ENCODE results near the gene FARP2.
"Not testable (repeated sequence)": the region's sequence is repeated elsewhere in the genome, so short reads cannot be mapped to it uniquely, and the experiment has no call there.

Gene FARP2, protein sequence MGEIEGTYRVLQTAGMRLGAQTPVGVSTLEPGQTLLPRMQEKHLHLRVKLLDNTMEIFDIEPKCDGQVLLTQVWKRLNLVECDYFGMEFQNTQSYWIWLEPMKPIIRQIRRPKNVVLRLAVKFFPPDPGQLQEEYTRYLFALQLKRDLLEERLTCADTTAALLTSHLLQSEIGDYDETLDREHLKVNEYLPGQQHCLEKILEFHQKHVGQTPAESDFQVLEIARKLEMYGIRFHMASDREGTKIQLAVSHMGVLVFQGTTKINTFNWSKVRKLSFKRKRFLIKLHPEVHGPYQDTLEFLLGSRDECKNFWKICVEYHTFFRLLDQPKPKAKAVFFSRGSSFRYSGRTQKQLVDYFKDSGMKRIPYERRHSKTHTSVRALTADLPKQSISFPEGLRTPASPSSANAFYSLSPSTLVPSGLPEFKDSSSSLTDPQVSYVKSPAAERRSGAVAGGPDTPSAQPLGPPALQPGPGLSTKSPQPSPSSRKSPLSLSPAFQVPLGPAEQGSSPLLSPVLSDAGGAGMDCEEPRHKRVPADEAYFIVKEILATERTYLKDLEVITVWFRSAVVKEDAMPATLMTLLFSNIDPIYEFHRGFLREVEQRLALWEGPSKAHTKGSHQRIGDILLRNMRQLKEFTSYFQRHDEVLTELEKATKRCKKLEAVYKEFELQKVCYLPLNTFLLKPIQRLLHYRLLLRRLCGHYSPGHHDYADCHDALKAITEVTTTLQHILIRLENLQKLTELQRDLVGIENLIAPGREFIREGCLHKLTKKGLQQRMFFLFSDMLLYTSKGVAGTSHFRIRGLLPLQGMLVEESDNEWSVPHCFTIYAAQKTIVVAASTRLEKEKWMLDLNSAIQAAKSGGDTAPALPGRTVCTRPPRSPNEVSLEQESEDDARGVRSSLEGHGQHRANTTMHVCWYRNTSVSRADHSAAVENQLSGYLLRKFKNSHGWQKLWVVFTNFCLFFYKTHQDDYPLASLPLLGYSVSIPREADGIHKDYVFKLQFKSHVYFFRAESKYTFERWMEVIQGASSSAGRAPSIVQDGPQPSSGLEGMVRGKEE

DNA sequence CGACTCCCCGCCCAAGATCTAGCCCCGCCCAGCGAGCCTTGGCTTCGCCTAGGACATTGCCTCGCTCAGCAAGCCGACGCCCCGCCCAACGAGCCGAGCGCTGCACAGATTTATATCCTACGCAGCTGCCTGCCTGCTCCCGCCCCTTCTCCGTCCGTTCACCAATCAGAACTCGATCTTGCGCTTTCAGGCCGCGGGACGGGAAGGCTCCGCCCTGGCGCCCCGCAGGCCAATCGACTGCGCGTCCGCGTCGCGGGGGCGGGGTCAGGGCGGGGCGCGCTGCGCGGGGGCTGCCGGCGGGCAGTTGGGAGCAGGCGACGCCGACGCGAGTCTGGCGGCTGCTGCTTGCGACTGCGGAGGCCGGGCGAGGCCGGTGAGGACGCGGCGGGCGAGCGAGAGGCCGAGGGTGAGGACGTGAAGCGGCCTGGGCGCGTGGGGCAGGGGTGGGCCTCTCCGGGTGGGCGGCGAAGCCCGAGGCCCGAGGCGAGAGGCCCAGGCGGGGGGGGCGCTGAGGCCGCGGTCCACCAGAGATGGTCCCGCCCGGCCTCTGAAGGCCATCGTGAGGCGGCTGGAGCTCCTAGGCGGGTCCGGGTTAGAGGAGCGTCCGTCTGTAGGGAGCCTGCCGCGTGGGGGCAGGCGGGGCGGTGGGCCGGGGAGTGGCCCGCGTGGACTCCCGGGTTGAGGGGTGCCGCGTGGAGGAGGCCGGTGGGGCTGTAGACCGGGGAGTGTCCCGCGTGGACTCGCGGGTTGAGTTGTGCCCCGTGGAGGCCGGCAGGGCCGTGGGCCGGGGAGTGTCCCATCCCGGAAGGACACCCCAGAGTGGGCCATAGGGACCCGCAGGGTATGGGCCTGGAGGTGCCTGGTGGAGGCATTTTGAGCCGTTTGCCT is at the start of gene FARP2:
FARP2 (plus strand) TSS at position 303 of the 888 bp plus-strand sequence. CDS start 16,823 bp downstream, outside the sequence.
- DNase-seq: peak; percentile 98

DNA sequence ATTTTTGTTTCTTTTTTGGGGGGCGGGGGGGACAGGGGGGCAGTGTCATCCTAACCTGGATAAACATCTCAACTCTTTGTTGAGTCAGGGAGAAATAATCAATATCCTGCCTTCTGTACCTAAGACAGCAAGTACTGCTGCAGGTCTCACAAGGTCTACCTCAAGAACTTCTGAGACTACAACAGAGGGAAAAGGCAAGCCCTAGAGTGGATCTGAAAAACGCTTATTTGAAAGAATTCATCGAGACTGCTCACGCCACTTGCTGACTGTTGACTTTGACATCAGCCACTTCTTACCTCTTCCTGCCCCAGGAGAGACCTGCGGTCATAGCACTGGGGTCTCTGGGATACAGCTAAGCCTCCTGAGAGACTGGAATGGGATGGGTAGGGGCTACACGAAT is 49.0 kb upstream of the FARP2 start:
- no peak for DNase-seq

DNA sequence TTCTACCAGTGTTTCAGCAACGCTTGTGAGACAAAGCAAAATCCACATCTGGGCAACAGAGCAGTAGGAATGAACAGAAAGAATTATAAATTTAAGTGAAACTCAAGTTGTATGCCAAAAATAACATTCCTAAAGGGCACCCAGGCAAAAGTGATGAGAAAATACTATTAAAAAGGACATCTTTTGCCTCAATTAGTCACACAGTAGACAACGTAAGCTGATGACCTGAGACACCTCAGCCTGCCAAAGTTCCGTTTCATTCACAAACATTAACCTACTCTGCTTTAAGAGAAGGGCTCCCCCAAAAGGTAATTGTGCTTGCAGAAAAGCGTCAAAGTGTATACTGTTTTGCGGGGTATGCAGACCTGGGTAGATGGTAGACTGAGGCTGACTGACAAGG is 47.8 kb upstream of the FARP2 start:
- no peak for DNase-seq

DNA sequence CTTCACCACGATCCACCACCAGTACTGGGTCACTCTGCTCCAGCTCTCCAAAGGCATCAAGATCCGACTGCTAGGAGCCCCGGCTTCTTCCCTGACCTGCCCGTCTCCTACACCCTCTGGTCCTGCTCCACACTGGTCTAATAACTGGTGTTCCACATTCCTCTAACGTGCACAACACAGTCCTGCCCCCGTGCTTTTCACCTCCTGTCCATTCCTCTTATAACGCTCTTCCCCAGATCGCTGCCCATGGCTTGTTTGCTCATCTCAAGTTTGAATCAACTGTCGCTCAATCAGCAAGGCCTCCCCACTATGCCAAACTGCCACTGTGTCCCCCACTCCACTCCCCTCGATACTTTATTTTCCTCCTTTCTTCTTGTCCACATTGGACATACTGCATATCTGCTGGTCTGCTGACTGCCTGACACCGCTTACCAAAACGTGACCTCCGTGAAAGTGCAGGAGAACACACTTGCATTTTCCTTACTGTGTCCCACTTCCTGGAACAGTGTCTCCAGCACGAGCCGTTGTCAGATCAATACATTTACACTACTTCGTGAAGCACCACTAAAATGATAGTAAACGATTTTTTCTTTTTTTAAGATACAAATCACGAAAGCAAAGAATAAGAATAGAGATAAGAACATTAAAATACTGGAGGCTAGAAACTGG is 47.1 kb upstream of the FARP2 start:
- DNase-seq: no peak

DNA sequence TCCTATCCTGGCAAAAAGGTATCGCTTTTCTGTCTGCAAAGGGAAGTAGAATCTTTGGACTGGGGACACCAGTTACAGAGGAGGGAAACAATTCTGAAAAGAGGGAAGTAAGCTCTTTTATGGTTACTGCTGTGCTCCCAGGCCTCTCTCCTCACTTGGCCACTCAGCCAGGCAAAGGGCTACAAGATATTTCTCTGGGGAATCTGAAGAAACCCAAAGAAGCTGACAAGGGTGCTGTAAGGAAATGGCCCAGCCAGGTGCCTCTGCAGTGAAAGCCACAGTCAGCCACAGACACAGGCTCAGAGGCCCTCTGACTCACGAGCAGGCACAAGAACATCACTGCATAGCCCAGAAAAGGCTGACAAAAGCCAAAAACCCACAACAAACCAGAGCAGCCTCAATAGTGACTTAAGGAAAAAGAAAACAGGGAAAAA is 46.4 kb upstream of the FARP2 start:
- DNase-seq: peak; percentile 66

DNA sequence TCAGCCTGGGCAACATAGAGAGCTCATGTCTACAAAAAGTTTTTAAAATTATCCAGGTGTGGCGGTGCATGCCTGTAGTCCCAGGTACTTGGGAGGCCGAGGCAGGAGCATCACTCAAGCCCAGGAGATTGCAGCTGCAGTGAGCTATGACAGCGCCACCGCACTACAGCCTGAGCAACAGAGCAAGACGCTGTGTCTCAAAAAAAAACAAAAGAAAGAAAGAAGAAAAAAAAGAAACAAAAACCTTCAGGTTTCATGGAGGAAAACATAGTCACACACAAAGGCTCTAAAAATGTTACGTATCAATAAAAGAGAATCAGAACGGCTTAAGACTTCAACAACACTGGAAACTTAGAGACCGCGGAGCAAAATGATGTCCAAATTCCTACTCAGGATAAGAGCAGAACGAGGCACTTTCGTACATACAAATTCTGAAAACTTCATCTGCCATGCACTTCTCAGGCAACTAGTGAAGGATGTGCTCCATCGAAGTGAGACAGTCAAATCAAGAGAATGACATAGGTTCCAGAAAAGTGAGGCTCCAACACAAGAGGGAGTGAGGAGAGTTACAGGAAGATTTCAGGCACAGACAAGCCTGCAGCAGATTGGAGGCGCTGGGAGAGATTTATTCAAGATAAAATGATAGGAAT is 45.0 kb upstream of the FARP2 start:
- DNase-seq: no peak

DNA sequence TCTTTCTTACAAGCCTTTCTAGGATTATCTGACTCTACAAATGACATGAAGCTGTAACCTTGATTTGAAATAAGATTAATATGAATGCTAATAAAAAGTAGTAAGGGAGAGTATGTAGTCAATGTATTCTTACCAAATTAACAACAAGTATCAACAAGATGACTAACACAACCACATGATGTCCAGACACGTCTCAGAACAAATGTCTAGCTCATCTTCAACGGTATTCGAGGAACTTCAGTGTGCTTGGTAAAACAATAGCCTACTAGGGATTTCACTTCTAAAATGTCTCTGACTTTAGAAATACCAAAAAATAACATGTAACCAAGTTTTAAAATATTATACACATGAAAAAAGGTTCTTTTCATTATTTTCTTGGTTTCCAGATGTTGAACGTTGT is 44.0 kb upstream of the FARP2 start:
- DNase-seq: no peak

DNA sequence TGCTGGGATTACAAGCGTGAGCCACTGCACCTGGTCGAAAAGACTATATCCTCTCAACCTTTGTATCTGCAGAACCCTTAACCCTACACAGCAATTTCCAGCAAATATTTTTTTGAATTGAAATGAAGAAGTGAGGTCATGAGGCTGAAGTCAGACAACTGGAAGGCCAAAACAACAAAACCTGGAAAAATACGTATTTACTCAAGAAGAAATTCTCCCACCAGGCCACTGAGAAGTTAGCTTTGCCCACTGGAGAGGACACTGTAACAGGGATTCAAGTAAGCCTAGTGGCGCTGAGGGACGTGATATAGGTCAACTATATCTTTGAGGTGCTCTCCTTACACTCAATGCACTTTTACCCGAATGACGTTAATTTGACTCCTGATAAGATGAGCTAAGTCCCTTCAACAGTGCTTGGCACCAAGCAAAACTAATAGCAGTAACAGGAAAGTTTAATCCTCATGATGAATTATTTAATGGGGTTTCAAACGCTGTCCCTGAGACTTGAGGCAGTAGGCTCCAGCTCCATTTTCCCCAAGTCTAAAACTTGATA is 42.5 kb upstream of the FARP2 start:
- DNase-seq: no peak

DNA sequence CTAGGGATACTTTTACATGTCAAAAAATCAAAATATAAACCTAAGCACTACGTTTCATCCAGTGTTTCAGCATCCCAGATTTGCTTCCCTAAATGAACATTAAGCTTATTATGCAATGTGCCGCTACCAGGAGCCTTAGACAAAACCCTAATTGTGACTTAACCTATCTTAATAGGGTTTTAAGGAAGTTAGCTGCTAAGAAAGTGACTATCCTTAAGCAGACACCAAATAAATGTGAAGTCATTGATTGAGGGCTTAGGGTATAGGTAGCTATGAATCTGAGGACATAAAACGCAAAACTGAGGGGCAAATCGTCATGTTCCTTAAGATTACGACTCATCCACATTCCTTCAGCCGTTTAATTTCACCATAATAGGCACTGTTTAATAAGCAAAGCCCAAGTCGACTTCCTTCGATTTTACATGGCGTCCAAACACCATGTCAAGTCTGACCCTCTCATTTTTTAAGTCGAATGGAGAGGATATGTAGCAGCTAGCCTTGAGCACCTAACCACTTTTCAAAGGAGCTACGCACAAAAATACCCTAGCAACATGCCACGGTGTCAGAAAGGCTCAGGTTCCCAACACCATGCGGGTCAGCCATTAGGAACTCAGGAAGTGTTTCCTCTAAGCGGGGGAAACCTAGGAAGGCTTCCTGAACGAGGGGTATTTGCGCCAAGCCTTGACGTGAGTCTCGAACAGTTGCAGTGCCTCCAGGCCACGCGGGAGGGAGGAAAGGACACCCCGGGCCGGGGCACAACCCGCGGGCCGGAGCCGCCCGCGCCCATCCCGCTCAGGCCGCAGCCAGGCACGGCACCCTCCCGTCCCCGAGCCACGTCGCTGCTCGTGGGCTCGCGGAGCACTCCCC is 41.6 kb upstream of the FARP2 start:
- no peak for DNase-seq

DNA sequence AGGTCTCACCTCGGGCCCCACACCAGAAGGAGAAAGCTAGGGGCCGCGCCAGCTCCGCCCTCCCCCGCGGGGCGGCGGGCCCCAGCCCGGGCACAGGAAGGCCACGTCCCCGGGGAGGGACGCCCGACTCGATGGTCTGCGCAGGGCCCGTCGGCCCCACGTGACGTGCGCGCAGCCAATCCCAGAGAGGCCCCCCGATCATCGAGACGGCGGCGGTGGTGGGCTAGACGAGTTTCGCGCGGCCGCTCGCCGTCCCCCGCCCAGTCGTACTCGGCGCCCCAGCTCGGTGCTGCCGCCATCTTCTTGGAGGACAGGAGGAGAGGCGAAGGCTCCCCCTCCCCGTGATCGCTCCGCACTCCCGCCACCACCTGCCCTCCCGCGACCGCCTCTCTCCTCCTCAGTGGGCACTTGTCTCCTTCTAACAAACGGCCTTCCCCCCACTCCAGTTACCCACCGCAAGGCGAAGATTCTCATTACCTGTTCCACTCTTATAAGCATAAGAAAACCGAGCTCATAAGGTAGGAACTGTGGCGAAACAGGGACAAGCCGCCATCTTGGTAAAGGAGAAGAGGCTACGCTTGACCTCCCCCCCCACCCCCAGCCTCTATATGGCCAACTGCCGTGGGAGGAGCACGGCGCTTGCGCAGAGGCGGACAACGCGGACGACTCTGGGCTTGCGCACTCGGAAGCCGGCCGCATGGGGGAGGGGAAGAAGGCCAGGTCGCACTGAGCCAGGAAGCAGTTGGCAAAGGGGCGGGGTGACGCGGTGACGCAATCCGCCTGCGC is 40.8 kb upstream of the FARP2 start, which contains the start of gene HDLBP:
HDLBP (minus strand) TSS at position 580 of the 786 bp plus-strand sequence. CDS start 48,803 bp downstream, outside the sequence.
- DNase-seq: peak; percentile 100

DNA sequence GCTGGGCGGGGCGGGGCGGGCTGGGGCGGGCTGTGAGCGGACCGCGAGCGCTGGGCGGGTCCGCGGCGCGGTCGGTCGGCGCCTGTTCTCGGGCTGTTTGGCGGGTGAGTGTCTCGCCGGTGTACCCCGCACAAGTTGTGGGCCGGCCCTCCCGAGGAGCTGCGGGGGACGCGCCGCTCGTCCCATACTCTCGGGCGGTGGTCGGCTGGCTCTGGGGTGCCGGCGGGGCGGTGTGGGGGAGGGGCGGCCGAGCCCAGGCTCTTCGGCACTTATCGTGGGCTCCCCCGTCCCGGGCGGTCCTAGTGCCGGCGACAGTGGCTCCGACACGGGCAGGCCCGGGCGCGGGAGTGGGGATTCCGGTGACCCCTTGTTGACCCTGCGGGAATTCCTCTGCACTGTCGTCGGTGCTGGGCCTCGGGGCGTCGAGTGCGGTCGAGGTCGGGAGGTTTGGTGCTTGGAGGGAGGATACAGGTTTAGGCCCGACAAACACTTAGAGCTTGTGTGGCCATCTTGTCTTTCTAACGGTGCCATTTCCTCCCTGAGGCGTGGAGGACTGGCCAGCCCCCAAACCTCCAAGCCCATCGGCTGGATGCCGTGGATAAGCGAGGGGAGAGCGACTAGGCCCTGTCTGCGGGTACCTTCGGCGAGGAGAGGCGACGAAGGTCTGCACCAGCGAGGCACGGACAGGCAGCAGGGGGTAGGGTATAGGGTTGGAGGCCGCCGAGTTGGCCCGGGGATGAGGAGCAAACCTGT is 40.0 kb upstream of the FARP2 start, which contains the start of gene SEPTIN2:
SEPTIN2 (plus strand) TSS at position 47 of the 753 bp plus-strand sequence. CDS start 8,308 bp downstream, outside the sequence.
- peak; percentile 85 for DNase-seq

DNA sequence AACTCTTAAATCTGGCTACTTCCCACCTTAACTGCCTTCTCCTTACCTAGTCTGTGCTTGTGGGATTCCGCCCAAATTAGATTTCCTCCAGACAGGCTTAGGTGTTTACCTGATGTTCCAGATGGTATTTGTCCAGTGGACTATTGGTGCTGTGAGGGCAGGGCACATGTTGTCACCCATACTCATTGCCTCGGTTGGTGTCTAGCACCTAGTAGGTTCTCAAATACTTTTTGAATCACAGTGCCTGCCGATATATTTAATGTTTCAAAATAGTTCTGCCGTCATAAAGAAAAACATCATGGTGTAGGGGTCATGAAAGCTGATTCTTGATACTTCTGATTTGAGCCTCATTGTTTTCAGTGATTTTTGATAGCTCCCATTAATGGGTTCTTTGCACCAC is 39.3 kb upstream of the FARP2 start:
- DNase-seq: no peak

DNA sequence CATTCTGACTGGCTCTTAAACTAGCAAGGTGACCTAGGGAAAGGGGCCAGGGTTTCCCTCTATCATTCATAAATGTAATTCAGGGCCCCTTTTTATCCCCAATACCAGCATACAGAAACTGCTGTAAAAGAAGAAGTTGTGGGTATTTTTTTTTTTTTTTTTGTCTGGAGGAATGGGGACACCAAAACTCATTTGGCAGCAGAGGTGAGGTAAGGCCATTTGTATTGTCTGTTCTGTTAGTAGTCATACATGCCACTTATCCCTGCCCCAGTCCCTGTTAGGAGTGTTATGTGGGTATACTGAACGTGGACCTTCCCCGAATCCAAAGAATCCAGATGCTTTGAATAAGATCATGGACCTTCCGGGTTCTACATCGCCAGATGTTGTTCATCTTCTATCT is 38.7 kb upstream of the FARP2 start:
- no peak for DNase-seq

DNA sequence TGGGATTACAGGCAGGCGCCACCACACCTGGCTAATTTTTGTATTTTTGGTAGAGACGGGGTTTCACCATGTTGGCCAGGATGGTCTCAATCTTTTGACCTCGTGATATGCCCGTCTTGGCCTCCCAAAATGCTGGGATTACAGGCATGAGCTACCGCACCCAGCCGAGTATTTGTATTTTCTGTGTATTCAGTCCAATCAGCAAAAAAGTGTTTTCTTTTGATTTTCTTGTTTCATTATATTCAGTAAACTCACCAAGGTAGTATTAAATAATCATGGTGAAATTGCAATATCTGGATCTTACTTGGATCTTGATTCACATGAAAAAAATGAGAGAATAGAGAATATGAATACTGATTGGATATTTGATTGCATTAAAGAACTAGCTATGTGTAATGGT is 37.3 kb upstream of the FARP2 start:
- DNase-seq: not testable (repeated sequence)

DNA sequence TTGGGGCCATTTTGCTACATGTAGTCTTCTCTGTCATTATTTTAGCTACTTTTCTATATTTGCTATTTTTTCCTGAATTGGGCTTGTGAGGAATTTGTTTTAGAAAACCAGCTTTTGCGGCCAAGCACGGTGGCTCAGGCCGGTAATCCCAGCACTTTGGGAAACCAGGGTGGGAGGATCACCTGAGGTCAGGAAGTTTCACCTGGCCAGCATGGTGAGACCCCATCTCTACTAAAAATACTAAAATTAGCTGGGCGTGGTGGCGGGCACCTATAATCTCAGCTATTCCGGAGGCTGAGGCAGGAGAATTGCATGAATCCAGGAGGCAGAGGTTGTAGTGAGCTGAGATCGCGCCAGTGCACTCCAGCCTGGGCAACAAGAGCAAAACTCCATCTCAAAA is 35.7 kb upstream of the FARP2 start:
- DNase-seq: no peak

DNA sequence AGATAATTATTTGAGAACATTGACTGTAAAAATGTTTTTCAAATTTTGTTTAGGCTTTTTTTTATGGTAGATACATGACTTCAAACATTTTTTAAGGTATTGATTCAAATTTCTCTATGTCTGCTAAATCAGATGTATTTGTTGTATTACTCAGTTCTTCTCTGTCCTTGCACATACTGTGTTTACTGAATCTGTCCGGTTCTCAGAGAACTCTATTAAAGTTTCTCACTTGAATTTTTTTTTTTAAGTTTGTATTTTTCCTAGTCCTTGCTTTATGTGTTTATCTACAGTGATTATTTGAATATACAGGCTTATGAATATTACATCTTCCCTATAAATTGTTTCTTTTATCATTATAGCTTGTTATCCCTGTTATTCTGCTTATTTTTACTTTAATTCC is 35.1 kb upstream of the FARP2 start:
- no peak for DNase-seq

DNA sequence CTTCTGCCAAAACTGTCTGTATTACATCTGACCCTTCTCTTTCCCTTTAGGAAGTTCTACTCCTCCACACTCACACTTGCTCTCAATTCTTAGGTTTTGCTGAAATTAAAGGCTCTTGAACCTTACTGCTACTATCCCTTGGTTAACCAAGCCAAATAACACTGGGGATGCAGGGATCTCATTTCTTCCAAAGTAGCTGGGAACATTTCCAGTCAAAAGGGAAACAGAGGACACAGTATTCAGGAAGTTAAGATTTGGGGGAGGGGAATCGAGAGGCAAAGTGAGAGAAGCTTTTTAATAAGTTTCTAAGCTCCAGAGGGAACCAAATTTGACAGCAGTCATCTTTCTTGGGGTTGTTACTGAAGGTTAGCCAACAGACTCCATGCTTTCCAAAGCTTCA is 34.2 kb upstream of the FARP2 start:
- no peak for DNase-seq

DNA sequence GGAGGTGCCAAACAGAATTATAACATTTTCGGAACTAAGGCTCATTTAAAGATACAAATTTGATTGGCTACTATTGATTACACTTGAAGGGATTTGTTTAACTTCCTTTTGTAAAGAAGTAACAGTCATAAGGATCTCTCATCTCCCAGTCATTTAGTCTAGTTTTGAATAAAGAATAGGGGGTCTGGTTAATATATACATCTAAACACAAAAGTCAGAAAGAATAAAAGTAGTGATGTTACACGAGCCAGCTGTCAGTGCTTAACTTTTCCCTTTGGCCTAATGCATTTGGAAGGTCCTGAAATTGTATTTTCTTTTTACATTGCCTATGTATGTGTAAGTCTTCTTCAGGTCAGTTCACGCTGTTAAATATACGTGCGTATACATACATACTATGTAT is 32.3 kb upstream of the FARP2 start:
- DNase-seq: no peak

Data from CD4-positive, alpha-beta T cell treated with Interleukin-15 for 1 hour (primary cell).